Muscle of back (tissue), 10 donors: ENCODE measurements around the gene PINK1. TPM values are rescaled to one million over a fixed set of nuclear protein-coding genes. Genes with fewer than 3 reads are reported as not detected.

ENCODE experiments used
- polyA plus RNA-seq, 10 donors: library from polyadenylated mRNA; unstranded; fragments of 120-200 nt; gene quantifications; one replicate each; pipeline ENCODE4 v1.2.1, GENCODE V29; 2013; ENCODE audit not compliant: insufficient read length in 10 of 10

The PINK1 gene
- polyA plus RNA-seq, 10 donors, result 36.7 to 45.7 (median 39.4) TPM

Other genes with a start within 250 kb of the PINK1 start
- 10 to 100 TPM in 3 of 10 donors, 1 to 10 TPM in 7; 4.5 to 10.5 (median 8.6) TPM for gene CAMK2N1, start 147.2 kb upstream of the PINK1 start, polyA plus RNA-seq
- gene MUL1, start 125.3 kb upstream of the PINK1 start, polyA plus RNA-seq, result 10 to 100 TPM; 16.9 to 23.7 (median 18.8) TPM
- 1 to 10 TPM in 4 of 10 donors, under 1 TPM in 6; 0.30 to 2.4 (median 0.81) TPM for gene FAM43B, start 80.9 kb upstream of the PINK1 start, polyA plus RNA-seq
- 1 to 10 TPM in 1 of 10 donors, under 1 TPM in 8, not detected in 1; 0.31 to 1.1 (median 0.55) TPM for gene CDA, start 44.4 kb upstream of the PINK1 start, polyA plus RNA-seq
- 100 to 1,000 TPM; 113 to 173 (median 132) TPM for gene DDOST, start 27.9 kb downstream of the PINK1 start, polyA plus RNA-seq
- gene KIF17, start 84.5 kb downstream of the PINK1 start, polyA plus RNA-seq, result 1 to 10 TPM; 1.6 to 4.4 (median 2.9) TPM
- under 1 TPM in 9 of 10 donors, not detected in 1; 0.17 to 0.54 (median 0.33) TPM for gene SH2D5, start 99.2 kb downstream of the PINK1 start, polyA plus RNA-seq
- gene HP1BP3, start 153.8 kb downstream of the PINK1 start, polyA plus RNA-seq, result 100 to 1,000 TPM; 126 to 233 (median 172) TPM